HCT116 (cell line): ENCODE results near the gene KRT86. TPM values are rescaled to one million over a fixed set of nuclear protein-coding genes. Genes with fewer than 3 reads are reported as not detected.
A peak's percentile ranks its signal among the peaks of the same experiment; 100 is the strongest.
"Not testable (repeated sequence)": the region's sequence is repeated elsewhere in the genome, so short reads cannot be mapped to it uniquely, and the experiment has no call there.

Experiments used
- ATAC-seq: fragments of 200-7000 bp; cut with Tn5 transposase; 2 replicates; pipeline ENCODE4 v1.9.1; 2020; ENCODE audit warnings: mild to moderate bottlenecking, moderate library complexity
- BruUV-seq: library from RNA; stranded (reverse); fragments of 400-500 nt; replicated peaks from 2 replicates; lab custom pipeline; 2021; lab: Mats Ljungman, UMichigan
- CTCF ChIA-PET: fragments of 300-600 bp; sonication (Branson Sonifier 250); formaldehyde crosslinking; loops from one replicate; lab custom pipeline; 2021; ENCODE audit warnings: antibody characterized with exemption; lab: Charles Lee
- POLR2A ChIA-PET: fragments of 300-600, 350-600 bp; sonication (Branson Sonifier 250); formaldehyde crosslinking; loops from one replicate; lab custom pipeline; 2021; ENCODE audit warnings: antibody characterized with exemption; lab: Charles Lee
- RAD21 ChIA-PET, 2 experiments: fragments of 300-600 bp; sonication (Branson Sonifier 250); formaldehyde crosslinking; loops; one replicate each; lab custom pipeline; 2023; ENCODE audit warnings: low total read pairs in 2 of 2; ENCODE audit not compliant: uncharacterized antibody in 2 of 2, unreplicated experiment in 2 of 2, low non-redundant PET in 1 of 2; lab: Charles Lee
- DNase-seq: peaks from one replicate; pipeline ENCODE4 v3.0.0-alpha.2; 2010; ENCODE audit warnings: low read depth, low spot score
- H2AFZ ChIP-seq: fragments of 200-600 bp; shearing (Covaris generic), sonication (generic); 2 replicates; pipeline ENCODE4 v1.6.1; 2017; ENCODE audit warnings: low read depth, mixed run types, mixed read lengths, antibody characterized with exemption, low read length; ENCODE audit not compliant: poor library complexity, severe bottlenecking
- H3K27ac ChIP-seq: 2 replicates; pipeline ENCODE4 v1.5.1; 2012; ENCODE audit warnings: low read depth, low read length
- H3K27me3 ChIP-seq: fragments of 200-600 bp; sonication (generic); 2 replicates; pipeline ENCODE4 v1.6.1; 2016; ENCODE audit warnings: mixed run types, low read length, mixed read lengths; ENCODE audit not compliant: insufficient read depth
- H3K36me3 ChIP-seq, 2 experiments: fragments of 200-500 bp in 1 of 2; fragments of 200-600 bp in 1 of 2; sonication (Bioruptor generic) in 1 of 2; sonication (generic) in 1 of 2; 2 replicates each; pipeline versions ENCODE4 v1.5.1 to v1.6.1; 2014 to 2016; ENCODE audit warnings: low read length in 2 of 2, inconsistent platforms in 1 of 2, mixed read lengths in 1 of 2, mixed run types in 1 of 2; ENCODE audit not compliant: insufficient read depth in 2 of 2, control insufficient read depth in 1 of 2
- H3K4me1 ChIP-seq, 2 experiments: fragments of 200-600 bp in 1 of 2; sonication (generic) in 1 of 2; 2 replicates each; pipeline versions ENCODE4 v1.5.1 to v1.6.1; 2012 to 2017; ENCODE audit warnings: low read length in 2 of 2, inconsistent platforms in 1 of 2, mild to moderate bottlenecking in 1 of 2, mixed read lengths in 1 of 2, mixed run types in 1 of 2, moderate library complexity in 1 of 2; ENCODE audit not compliant: insufficient read depth in 2 of 2, control insufficient read depth in 1 of 2
- H3K4me2 ChIP-seq: fragments of 200-600 bp; sonication (generic); 2 replicates; pipeline ENCODE4 v1.6.1; 2017; ENCODE audit warnings: mixed run types, low read length, mixed read lengths
- H3K4me3 ChIP-seq, 2 experiments: fragments of 200-600 bp in 1 of 2; sonication (generic) in 1 of 2; replicated peaks in 1 of 2; 2 replicates each; pipeline ENCODE4 v1.5.1; 2011 to 2016; ENCODE audit warnings: low read length in 2 of 2, control low read depth in 1 of 2, low read depth in 1 of 2, mild to moderate bottlenecking in 1 of 2, mixed read lengths in 1 of 2, mixed run types in 1 of 2
- H3K79me2 ChIP-seq: fragments of 200-600 bp; sonication (generic); 2 replicates; pipeline ENCODE4 v1.6.1; 2017; ENCODE audit warnings: mild to moderate bottlenecking, mixed run types, low read length, moderate library complexity, mixed read lengths; ENCODE audit not compliant: insufficient read depth
- H3K9ac ChIP-seq: fragments of 200-600 bp; sonication (generic); 2 replicates; pipeline ENCODE4 v1.6.1; 2016; ENCODE audit warnings: low read length, mixed read lengths
- H3K9me2 ChIP-seq: fragments of 200-600 bp; sonication (generic), shearing (Covaris generic); 2 replicates; pipeline ENCODE4 v1.6.1; 2017; ENCODE audit warnings: mixed run types, mild to moderate bottlenecking, moderate library complexity; ENCODE audit not compliant: insufficient read depth
- H3K9me3 ChIP-seq, 2 experiments: fragments of 200-500 bp in 1 of 2; fragments of 200-600 bp in 1 of 2; sonication (Bioruptor generic) in 1 of 2; sonication (generic) in 1 of 2; 2 replicates each; pipeline ENCODE4 v1.6.1; 2014 to 2017; ENCODE audit warnings: low read length in 2 of 2, mixed read lengths in 2 of 2, inconsistent platforms in 1 of 2, low read depth in 1 of 2, mild to moderate bottlenecking in 1 of 2, mixed run types in 1 of 2, moderate library complexity in 1 of 2; ENCODE audit not compliant: control insufficient read depth in 1 of 2, insufficient read depth in 1 of 2
- H4K20me1 ChIP-seq: fragments of 200-600 bp; sonication (generic), shearing (Covaris generic); 2 replicates; pipeline ENCODE4 v1.6.1; 2017; ENCODE audit warnings: mixed run types, mild to moderate bottlenecking, moderate library complexity; ENCODE audit not compliant: insufficient read depth
- ELF1 ChIP-seq: IDR thresholded peaks from 2 replicates; pipeline ENCODE4 v1.6.1; 2012; ENCODE audit warnings: low read depth, borderline replicate concordance
- FOSL1 ChIP-seq: IDR thresholded peaks from 2 replicates; pipeline ENCODE4 v1.6.1; 2012; ENCODE audit warnings: low read depth
- POLR2AphosphoS5 ChIP-seq: IDR thresholded peaks from 2 replicates; pipeline ENCODE4 v1.6.1; 2011; ENCODE audit warnings: mild to moderate bottlenecking, low read depth, low read length, moderate library complexity
- RAD21 ChIP-seq: IDR thresholded peaks from 2 replicates; pipeline ENCODE4 v1.6.1; 2012; ENCODE audit warnings: low read depth, mild to moderate bottlenecking
- ZFX ChIP-seq: fragments of 450-650 bp; IDR thresholded peaks from 2 replicates; pipeline ENCODE4 v1.6.1; 2017
- intact Hi-C: fragments of 100-400 bp; cut with micrococcal nuclease; formaldehyde crosslinking; loops from 2 replicates; pipeline ENCODE4 v1.10.0; 2022
- total RNA-seq: library from RNA; stranded (reverse); gene quantifications from one replicate; pipeline ENCODE4 v1.2.1, GENCODE V29; 2021; ENCODE audit not compliant: unreplicated experiment
- TF ChIP-seq, protein P1 (sequence below): IDR thresholded peaks from 2 replicates; pipeline ENCODE4 v1.6.1; 2012
- TF ChIP-seq, protein P2 (sequence below), 3 experiments: fragments of 200-600 bp in 1 of 3; sonication (generic) in 1 of 3; IDR thresholded peaks in 2 of 3; conservative IDR thresholded peaks in 1 of 3; 2 replicates each; pipeline ENCODE4 v1.5.1; 2012 to 2017; ENCODE audit warnings: low read depth in 2 of 3, low read length in 2 of 3, antibody characterized with exemption in 1 of 3, borderline replicate concordance in 1 of 3, control low read depth in 1 of 3, mild to moderate bottlenecking in 1 of 3, mixed read lengths in 1 of 3, mixed run types in 1 of 3, moderate library complexity in 1 of 3; ENCODE audit not compliant: insufficient read depth in 1 of 3

The KRT86 gene
- total RNA-seq, 1 experiment from 2014 or later = 1.5 TPM

DNA sequence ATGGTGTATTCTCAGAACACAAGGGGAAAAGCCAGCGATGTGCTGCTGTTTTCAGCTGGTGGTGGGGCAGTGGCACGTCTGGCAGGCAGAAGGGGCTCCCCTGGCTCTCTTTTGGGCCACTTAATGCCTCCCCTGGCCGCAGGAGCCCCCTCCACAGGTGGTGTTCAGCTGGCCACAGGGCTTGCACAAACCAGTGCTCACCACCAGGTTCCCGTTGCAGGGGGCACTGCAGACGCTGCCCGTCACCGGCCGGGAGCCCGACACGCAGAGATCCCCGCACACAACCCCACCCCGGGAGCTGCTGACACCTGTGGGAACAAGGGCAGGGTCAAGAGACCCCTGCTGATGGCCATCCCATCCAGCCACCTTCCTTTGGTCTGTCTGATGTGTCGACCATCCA, 40.1 kb downstream of the KRT86 start:
- H3K9me2 ChIP-seq = no peaks in the 10 kb centered on the region
- H3K27ac ChIP-seq = no peak overlapping the region
- no peak overlapping the region for H3K4me2 ChIP-seq
- no peak overlapping the region for H3K4me3 ChIP-seq
- no peaks in the 10 kb centered on the region for H4K20me1 ChIP-seq
- H3K36me3 ChIP-seq = no peaks in the 10 kb centered on the region
- BruUV-seq = no TSS peak
- H3K79me2 ChIP-seq = no peaks in the 10 kb centered on the region
- no peak overlapping the region for H2AFZ ChIP-seq
- CTCF ChIA-PET = interaction anchor here (2.1 kb wide), 1 partner anchor 12 kb away, joined by 14 read pairs; no protein-coding TSS in a partner anchor
- TF ChIP-seq POLR2AphosphoS5 = no peak
- no peak for TF ChIP-seq ELF1
- TF ChIP-seq, protein P1, sequence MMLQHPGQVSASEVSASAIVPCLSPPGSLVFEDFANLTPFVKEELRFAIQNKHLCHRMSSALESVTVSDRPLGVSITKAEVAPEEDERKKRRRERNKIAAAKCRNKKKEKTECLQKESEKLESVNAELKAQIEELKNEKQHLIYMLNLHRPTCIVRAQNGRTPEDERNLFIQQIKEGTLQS = no peak
- no peak for TF ChIP-seq FOSL1
- RAD21 ChIA-PET = no interaction called here
- ATAC-seq (no peak), DNase-seq (no peak)
- no peaks in the 10 kb centered on the region for H3K9me3 ChIP-seq
- no peak overlapping the region for H3K9ac ChIP-seq
- H3K27me3 ChIP-seq = no peaks in the 10 kb centered on the region
- peaks cover 0 to 11% of the 10 kb centered on the region in 2 experiments; a peak in 2 of 4 replicates for H3K4me1 ChIP-seq
- POLR2A ChIA-PET = no interaction called here
- intact Hi-C loops = no loop called here

DNA sequence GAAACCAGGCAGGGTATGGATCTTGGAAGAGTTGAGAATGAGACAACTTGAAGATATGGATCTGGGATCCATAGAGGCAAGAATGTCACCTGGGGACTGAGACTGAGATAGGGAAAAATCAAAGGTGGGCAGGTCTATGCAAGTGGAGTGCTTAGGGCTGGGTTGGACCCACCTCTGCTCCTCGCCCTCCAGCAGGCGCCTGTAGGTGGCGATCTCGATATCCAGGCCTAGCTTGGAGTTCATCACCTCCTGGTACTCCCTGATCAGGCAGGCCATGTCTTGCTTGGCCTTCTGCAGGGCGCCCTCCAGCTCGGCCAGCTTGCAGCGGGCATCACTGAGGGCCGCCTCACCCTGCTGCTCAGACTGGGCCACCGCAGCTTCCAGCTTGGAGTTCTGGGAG, 41.3 kb downstream of the KRT86 start:
- H3K79me2 ChIP-seq, RAD21 ChIA-PET, intact Hi-C loops, BruUV-seq, H4K20me1 ChIP-seq, H3K36me3 ChIP-seq, H3K4me3 ChIP-seq, H2AFZ ChIP-seq, H3K27me3 ChIP-seq, H3K4me2 ChIP-seq, H3K9me2 ChIP-seq, H3K27ac ChIP-seq, H3K9ac ChIP-seq, H3K9me3 ChIP-seq: not testable (repeated sequence)
- TF ChIP-seq, protein P2, sequence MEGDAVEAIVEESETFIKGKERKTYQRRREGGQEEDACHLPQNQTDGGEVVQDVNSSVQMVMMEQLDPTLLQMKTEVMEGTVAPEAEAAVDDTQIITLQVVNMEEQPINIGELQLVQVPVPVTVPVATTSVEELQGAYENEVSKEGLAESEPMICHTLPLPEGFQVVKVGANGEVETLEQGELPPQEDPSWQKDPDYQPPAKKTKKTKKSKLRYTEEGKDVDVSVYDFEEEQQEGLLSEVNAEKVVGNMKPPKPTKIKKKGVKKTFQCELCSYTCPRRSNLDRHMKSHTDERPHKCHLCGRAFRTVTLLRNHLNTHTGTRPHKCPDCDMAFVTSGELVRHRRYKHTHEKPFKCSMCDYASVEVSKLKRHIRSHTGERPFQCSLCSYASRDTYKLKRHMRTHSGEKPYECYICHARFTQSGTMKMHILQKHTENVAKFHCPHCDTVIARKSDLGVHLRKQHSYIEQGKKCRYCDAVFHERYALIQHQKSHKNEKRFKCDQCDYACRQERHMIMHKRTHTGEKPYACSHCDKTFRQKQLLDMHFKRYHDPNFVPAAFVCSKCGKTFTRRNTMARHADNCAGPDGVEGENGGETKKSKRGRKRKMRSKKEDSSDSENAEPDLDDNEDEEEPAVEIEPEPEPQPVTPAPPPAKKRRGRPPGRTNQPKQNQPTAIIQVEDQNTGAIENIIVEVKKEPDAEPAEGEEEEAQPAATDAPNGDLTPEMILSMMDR (IDR thresholded peaks at IDR 0.05 in 2 of 3, conservative IDR thresholded peaks at IDR 0.05 in 1 of 3; ENCODE audit: borderline replicate concordance in 1 of 3, insufficient read depth in 1 of 3, low read depth in 2 of 3, low read length in 2 of 3) = peak; percentile 58 to 74 (median 66); a peak in 5 of 6 replicates
- TF ChIP-seq ZFX (peak; percentile 43; the same call in 1 of the 2 replicates), RAD21 (peak; percentile 46)
- H3K4me1 ChIP-seq = peaks cover 0 to 10% of the 10 kb centered on the region in 2 experiments; a peak in 2 of 4 replicates
- POLR2A ChIA-PET = interaction anchor here (0.7 to 0.9 kb wide), 2 partner anchors 37 to 168 kb away, joined by 3 to 4 read pairs; no protein-coding TSS in a partner anchor
- DNase-seq = peak; percentile 32
- CTCF ChIA-PET = interaction anchor here (0.7 to 2.1 kb wide), 5 partner anchors 11 to 172 kb away, joined by 3 to 14 read pairs (median 3); no protein-coding TSS in a partner anchor
- ATAC-seq = peak; percentile 92
